Lower leg skin (tissue), 4 donors: Measurements from ENCODE around the gene GLTP. TPM values are rescaled to one million over a fixed set of nuclear protein-coding genes. Genes with fewer than 3 reads are reported as not detected.

Source experiments
- DNase-seq, 2 donors: peaks; one replicate each; pipeline ENCODE4 v3.0.0-alpha.2; 2019; ENCODE audit warnings: low spot score in 2 of 2
- H3K4me3 ChIP-seq: fragments of 200-600 bp; sonication (generic); 2 replicates; pipeline ENCODE4 v1.5.1; 2017; ENCODE audit warnings: mild to moderate bottlenecking, low read depth; ENCODE audit not compliant: poor library complexity, severe bottlenecking
- CTCF ChIP-seq, 3 donors: fragments of 450-650 bp; IDR thresholded peaks; one replicate each; pipeline ENCODE4 v1.5.1; 2016; ENCODE audit warnings: antibody characterized with exemption in 3 of 3, mild to moderate bottlenecking in 3 of 3, moderate library complexity in 2 of 3
- POLR2A ChIP-seq, 2 donors: fragments of 450-650 bp; IDR thresholded peaks; one replicate each; pipeline ENCODE4 v1.6.1; 2016 to 2017; ENCODE audit warnings: antibody characterized with exemption in 2 of 2, mild to moderate bottlenecking in 1 of 2, moderate library complexity in 1 of 2
- WGBS, 2 donors: methylation state at CpG; one replicate each; pipeline ENCODE4 v1.1.5; 2018; 5-methylcytosine and 5-hydroxymethylcytosine counted together
- intact Hi-C: fragments of 100-400 bp; cut with DNase I; formaldehyde crosslinking; loops from one replicate; pipeline ENCODE4 v1.15.0; 2023; ENCODE audit warnings: low total_unique reads
- total RNA-seq, 4 donors: library from RNA; depleted of rRNA; stranded (reverse); fragments of >200 nt; gene quantifications; one replicate each; pipeline ENCODE4 v1.1.0, GENCODE V29; 2016

Gene GLTP
- total RNA-seq, 4 donors from 2014 or later, result 536 to 775 (median 660) TPM

GRCh38 chr12:109818905-109819500 is 61.3 kb downstream of the GLTP start:
- 34 to 53% methylated on average over 9 to 10 of the region's 10 CpGs for WGBS, 2 donors
- no peak for TF ChIP-seq POLR2A (IDR thresholded peaks at IDR 0.05)
- no peak for TF ChIP-seq CTCF (IDR thresholded peaks at IDR 0.05)
- H3K4me3 ChIP-seq, result no peak overlapping the region
- no peak for DNase-seq
- intact Hi-C loops, result no loop called here

- no peak for TF ChIP-seq POLR2A (IDR thresholded peaks at IDR 0.05)
- TF ChIP-seq CTCF (IDR thresholded peaks at IDR 0.05), result no peak
- WGBS, 2 donors, result 88 to 93% methylated on average over 5 to 8 of the region's 9 CpGs
- no peak for DNase-seq
- intact Hi-C loops, result no loop called here
- no peak overlapping the region for H3K4me3 ChIP-seq
Observed at GRCh38 chr12:109818253-109818652, 62.1 kb downstream of the GLTP start.

- TF ChIP-seq POLR2A (IDR thresholded peaks at IDR 0.05) (no peak), CTCF (IDR thresholded peaks at IDR 0.05) (no peak)
- 86 to 91% methylated on average over 8 of the region's 8 CpGs for WGBS, 2 donors
- intact Hi-C loops, result no loop called here
- H3K4me3 ChIP-seq, result no peak overlapping the region
- DNase-seq, result no peak
Observed at GRCh38 chr12:109817627-109818231, 62.6 kb downstream of the GLTP start.

- TF ChIP-seq CTCF (IDR thresholded peaks at IDR 0.05), result no peak
- no peak for TF ChIP-seq POLR2A (IDR thresholded peaks at IDR 0.05)
- H3K4me3 ChIP-seq, result no peak overlapping the region
- 81 to 90% methylated on average over 7 of the region's 7 CpGs for WGBS, 2 donors
- no peak for DNase-seq
- intact Hi-C loops, result no loop called here
Observed at GRCh38 chr12:109816870-109817269, 63.5 kb downstream of the GLTP start.

- intact Hi-C loops, result no loop called here
- TF ChIP-seq POLR2A (IDR thresholded peaks at IDR 0.05) (no peak), CTCF (IDR thresholded peaks at IDR 0.05) (no peak)
- H3K4me3 ChIP-seq, result no peak overlapping the region
Observed at GRCh38 chr12:109815757-109816617, 64.4 kb downstream of the GLTP start.

More at GRCh38 chr12:109815757-109816617, 64.4 kb downstream of the GLTP start:
- WGBS, 2 donors, result 68 to 74% methylated on average over 10 of the region's 10 CpGs
- no peak for DNase-seq
